Measurements from ENCODE around the gene ZSWIM8.
"Not testable (repeated sequence)": the region's sequence is repeated elsewhere in the genome, so short reads cannot be mapped to it uniquely, and the experiment has no call there.

The ZSWIM8 gene

GRCh38 chr10:73785211-73785720 is at the start of gene ZSWIM8:
Gene ZSWIM8 (plus strand): TSS chr10:73785606. CDS start chr10:73785879, 273 bp downstream.
- peak; percentile 53 for DNase-seq

- DNase-seq = not testable (repeated sequence)
These were observed 44.7 kb upstream of the ZSWIM8 start for GRCh38 chr10:73740501-73741254.

DNA sequence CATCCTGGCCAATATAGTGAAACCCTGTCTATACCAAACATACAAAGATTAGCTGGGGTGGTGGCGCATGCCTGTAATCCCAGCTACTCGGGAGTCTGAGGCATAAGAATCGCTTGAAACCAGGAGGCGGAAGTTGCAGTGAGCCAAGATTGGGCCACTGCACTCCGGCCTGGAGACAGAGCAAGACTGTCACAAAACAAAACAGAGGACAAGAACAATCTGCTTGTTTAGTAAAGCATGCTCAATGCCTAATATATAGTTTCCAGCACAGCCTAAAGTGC is 43.0 kb upstream of the ZSWIM8 start:
- no peak for DNase-seq

DNA sequence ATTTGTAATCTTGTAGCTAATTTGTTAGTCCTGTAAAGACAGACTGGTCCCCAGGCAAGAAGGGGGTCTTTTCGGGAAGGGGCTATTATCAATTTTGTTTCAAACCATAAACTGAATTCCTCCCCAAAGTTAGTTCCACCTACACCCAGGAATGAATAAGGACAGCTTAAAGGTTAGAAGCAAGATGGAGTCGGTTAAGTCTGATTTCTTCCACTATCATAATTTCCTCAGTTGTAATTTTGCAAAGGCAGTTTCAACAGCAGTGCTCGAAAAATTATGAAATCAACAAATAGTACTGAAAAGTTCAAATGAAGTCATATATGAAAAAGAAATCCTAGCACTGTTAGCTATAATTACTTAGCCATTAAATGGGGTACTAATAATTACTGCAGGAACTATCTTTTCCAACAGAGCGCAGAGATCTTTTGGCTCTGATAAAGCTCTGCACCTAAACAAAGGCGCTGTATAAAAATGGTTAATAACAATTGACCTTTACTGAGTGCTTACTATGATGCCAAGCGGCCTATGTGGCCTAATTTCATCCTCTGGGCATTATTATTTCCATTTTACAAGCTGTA is 42.0 kb upstream of the ZSWIM8 start:
- no peak for DNase-seq

GRCh38 chr10:73743905-73744663 is 41.3 kb upstream of the ZSWIM8 start, which contains the start of gene SEC24C:
Gene SEC24C (plus strand): TSS chr10:73744372. CDS start chr10:73746833, 2,461 bp downstream.
- DNase-seq = peak; percentile 62

DNA sequence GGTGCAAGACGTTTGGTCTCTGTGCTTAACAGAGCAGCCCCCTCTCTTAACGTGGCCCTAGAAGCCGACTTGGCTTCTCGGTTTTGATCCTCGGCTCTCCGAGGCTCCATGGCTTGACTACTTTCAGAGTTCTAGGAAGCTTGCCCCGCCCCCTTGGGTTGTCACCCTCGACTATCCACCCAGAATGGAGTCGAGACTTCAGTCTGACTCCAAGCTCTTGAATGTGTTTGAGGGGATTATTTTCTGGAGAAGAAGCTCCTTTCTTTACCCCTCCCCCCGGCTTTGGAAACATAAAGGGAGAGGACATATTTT is 40.8 kb upstream of the ZSWIM8 start:
- DNase-seq = no peak

- no peak for DNase-seq
These were observed 38.7 kb upstream of the ZSWIM8 start for GRCh38 chr10:73746721-73747120.

GRCh38 chr10:73750819-73751218 is 34.6 kb upstream of the ZSWIM8 start:
- DNase-seq = no peak

DNA sequence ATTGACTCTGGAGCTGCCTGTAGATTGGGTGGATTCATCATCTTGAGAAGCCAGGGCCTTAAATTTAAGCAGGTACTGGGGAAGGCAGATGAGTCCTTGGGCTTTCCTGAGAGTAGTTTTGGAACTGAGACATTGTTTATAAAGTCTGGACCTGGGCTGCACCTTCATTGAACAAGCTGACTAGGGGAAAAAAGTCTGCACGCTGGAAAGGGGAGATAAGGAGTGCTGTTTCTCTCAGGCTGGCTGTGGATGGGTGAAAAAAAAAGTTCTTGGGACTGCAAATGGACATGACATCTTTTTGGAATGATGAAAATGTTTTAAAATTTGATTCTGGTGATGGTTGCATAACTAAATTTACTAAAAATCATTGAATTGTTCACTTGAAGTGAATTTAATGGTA is 29.2 kb upstream of the ZSWIM8 start:
- DNase-seq = no peak

GRCh38 chr10:73758704-73759511 is 26.5 kb upstream of the ZSWIM8 start:
- no peak for DNase-seq

- DNase-seq = no peak
These were observed 25.8 kb upstream of the ZSWIM8 start for GRCh38 chr10:73759512-73760115.

- no peak for DNase-seq
These were observed 23.6 kb upstream of the ZSWIM8 start for GRCh38 chr10:73761781-73762180.

DNA sequence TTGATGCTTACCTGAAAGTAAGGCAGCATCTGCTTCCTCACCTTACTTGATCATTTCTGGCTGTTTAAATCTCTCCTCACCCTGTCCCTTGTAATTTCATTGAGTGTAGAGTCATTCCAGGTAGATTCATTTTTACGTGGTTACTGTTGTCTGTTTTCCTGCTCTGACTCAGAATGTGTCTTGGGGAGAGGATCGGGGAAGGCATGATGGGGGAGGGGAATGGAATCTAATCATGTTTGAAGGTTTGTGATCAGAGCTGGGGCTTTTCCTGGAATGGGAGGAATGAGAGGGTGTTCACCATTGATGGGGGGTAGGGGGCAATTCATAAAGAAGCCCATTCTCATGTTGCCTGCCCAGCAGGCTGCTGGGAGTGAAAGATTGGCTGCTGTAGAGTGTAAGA is 22.5 kb upstream of the ZSWIM8 start:
- DNase-seq = no peak

DNA sequence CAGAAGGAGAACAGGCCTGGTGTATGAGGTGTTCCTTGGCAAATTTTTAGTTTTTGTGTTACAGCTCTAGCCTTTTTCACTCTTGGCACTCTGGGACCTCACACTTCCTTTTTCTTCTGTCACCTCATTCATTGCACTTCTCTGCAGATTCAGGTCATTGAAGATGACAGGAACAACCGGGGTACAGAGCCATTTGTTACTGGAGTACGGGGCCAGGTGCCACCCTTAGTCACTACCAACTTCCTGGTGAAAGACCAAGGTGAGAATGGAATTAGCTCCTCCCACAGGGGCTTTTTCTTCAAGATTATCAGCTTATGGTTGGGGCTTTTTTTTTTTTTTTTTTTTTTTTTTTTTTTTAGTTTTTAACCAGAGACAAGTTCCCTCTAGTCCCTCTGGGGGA is 22.1 kb upstream of the ZSWIM8 start:
- DNase-seq = no peak

GRCh38 chr10:73765066-73765465 is 20.3 kb upstream of the ZSWIM8 start:
- no peak for DNase-seq

GRCh38 chr10:73768881-73769280 is 16.5 kb upstream of the ZSWIM8 start:
- DNase-seq = no peak

DNA sequence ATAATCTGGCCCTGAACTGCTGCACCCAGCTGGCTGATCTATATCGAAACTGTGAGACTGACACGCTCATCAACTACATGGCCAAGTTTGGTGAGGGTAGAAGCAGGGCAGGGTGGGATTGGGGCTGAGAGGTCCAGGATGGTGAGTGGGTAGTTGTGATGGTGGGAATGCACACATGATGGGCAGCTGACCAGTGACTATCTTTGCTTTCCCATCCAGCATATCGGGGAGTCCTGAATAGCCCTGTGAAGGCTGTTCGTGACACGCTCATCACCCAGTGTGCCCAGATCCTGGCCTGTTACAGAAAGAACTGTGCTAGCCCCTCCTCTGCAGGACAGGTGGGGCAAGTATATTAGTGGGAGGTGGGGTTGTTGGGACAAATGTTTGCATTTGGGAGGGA is 16.0 kb upstream of the ZSWIM8 start:
- DNase-seq = no peak

- no peak for DNase-seq
These were observed 13.6 kb upstream of the ZSWIM8 start for GRCh38 chr10:73771722-73772280.

DNA sequence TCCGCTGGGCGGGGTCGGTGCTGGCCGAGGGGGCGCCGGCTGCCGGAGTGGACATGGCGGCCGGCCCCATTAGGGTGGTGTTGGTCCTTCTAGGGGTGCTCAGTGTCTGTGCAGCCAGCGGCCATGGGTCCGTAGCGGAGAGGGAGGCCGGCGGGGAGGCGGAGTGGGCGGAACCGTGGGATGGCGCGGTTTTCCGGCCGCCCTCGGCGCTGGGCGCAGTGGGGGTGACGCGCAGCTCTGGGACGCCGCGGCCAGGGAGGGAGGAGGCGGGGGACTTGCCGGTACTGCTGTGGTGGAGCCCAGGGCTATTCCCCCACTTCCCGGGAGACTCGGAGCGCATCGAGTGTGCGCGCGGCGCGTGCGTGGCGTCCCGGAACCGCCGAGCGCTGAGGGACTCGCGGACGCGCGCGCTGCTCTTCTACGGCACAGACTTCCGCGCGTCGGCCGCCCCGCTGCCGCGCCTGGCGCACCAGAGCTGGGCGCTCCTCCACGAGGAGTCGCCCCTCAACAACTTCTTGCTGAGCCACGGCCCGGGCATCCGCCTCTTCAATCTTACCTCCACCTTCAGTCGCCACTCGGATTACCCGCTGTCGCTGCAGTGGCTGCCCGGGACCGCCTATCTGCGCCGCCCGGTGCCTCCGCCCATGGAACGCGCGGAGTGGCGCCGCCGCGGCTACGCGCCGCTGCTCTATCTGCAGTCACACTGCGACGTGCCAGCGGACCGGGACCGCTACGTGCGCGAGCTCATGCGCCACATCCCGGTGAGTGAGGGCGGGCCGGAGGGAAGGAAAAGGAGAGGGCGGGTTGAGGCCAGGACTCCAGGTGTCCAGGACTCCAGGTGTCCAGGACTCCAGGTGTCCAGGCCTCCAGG is 12.9 kb upstream of the ZSWIM8 start:
- DNase-seq = no peak

DNA sequence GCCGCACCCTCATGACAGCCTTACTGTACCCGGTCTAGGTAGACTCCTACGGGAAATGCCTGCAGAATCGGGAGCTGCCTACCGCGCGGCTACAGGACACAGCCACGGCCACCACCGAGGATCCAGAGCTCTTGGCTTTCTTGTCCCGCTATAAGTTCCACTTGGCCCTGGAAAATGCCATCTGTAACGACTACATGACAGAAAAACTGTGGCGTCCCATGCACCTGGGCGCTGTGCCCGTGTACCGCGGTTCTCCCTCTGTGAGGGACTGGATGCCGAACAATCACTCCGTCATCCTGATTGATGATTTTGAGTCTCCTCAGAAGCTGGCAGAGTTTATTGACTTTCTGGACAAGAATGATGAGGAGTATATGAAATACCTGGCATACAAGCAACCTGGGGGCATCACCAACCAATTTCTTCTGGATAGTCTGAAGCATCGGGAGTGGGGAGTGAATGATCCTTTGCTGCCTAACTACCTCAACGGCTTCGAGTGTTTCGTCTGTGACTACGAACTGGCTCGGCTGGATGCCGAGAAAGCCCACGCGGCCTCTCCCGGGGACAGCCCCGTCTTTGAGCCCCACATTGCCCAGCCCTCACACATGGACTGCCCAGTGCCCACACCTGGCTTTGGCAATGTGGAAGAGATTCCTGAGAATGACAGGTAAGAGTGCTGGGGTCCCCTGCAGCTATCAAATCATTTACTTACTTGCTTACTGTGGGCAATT is 12.1 kb upstream of the ZSWIM8 start:
- DNase-seq = no peak

DNA sequence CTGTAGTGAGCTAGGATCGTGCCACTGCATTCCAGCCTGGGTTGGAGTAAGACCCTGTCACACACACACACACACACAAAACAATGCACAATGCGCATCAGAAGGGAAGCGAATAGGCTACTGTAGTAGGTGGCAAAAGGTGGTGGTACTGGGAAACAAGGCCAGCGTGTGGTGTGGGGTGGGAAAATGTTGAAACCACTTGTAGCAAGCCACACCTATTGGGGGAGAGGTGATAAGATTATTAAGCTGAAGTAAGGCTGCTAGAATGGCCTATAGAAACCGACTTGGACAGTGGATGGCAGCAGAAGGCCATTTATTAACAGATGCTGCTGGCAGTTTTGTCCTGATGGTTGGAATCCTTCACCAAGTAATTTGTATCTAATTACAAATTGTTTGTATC is 10.8 kb upstream of the ZSWIM8 start:
- no peak for DNase-seq
